HG03103 (cell line): ENCODE data around the gene CX3CR1.

Experiments
- ATAC-seq: cut with Tn5 transposase; IDR thresholded peaks from one replicate; pipeline ENCODE4 v1.9.1; 2021; ENCODE audit warnings: low read depth; ENCODE audit not compliant: unreplicated experiment

The CX3CR1 gene

GRCh38 chr3:39294446-39295183, 14.8 kb upstream of the CX3CR1 start:
- ATAC-seq, result no peak

- ATAC-seq, result no peak
Observed at GRCh38 chr3:39292961-39293360, 13.1 kb upstream of the CX3CR1 start.

DNA sequence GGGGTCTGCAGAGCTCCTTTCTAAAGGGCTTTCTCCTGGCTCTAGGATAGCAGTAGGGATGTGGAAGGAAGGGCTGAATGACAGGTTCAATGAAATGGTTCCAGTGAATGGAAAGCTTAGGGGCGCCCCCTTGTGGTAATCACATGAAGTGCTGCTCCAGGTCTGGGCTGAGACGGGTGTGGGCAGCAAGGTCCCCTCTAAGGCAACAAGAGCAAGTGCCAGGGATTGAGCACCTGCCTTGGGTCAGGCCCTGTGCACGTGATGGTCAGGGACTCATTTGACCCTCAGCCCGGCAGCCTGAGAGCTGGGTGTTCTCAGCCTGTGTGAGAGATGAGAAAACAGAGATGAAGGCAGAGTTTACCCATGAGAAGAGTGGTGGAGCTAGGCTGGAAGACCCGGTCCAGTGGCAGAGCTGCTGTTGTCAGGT, 12.1 kb upstream of the CX3CR1 start:
- no peak for ATAC-seq

DNA sequence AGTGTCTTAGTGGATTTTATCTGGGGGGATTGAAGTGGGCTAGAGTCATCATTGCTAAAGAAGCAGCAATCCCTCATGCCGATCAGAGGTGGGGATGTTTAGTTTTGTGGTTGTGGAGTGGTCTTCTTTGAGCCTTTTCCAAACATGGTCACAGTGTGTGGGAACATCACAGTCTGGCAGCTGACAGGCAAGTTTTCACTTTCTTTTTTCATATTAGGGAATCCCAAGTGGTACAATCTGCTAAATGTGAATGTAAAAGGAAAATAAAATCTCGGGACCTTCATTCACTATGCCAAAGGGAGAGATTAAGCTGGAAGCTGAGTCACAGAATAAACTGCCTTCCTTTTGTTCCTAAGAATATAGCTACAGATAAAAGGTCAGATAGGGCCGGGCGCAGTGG, 10.4 kb upstream of the CX3CR1 start:
- no peak for ATAC-seq

DNA sequence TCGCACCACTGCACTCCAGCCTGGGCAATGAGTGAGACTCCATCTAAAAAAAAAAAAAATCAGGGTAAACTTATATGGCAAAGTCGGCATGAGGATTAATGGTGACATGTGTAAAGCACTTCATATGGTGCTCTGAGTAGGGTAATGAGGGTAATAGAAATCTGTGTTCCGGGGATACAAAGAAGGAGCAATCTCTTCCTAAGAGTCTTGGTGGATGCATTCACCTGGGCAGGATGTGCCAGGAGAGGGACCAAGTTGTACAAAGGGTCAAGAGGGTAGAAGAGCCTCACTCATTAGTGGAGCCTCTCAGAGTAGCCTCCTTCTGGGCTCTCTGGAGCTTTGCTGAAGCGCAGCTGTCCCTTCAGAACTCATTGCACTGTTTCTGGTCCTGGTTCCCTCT, 9.3 kb upstream of the CX3CR1 start:
- no peak for ATAC-seq

GRCh38 chr3:39288300-39288808, 8.5 kb upstream of the CX3CR1 start:
- peak; percentile 98 for ATAC-seq

- no peak for ATAC-seq
Observed at GRCh38 chr3:39287216-39288164, 7.7 kb upstream of the CX3CR1 start.

DNA sequence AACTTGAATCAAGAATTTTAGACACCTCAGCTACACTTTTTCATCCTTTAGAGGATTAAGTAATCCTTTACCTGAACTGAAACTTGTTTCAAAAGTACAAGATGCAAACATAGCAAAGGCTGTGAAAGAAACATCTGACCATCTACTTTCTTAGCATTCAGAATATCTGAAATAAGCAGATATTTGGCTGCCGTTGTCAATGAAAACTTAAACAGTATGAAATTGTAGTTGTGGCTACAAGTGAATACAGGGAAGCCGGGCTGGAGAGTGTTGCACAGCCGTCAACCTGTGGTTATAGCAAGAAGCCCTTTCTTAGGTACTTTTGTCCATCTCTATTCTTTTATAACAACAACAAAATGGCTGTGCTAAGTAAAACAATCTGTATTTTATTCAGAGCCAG, 6.9 kb upstream of the CX3CR1 start:
- ATAC-seq, result no peak

GRCh38 chr3:39285332-39285731, 5.5 kb upstream of the CX3CR1 start:
- ATAC-seq, result no peak

GRCh38 chr3:39284457-39284881, 4.6 kb upstream of the CX3CR1 start:
- no peak for ATAC-seq

DNA sequence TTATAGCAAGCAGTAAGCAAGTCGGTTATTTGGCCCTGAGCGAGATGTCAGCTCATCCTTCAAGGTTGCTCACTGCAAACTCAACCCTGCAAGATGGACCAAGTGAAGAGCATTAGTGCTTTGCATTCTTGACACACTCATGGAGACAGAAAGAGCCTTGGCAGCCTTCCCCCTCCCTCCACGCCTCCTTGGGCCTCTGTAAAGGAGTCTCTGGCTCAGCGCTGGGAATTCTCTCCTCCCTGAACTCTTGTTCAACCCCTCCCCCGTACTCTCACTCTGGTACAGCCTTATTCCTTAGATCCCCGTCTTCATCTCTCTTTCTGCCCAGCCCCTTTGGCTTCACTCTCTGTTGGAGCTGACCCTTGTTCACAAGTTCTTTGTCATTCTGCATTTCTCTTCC, 2.2 kb upstream of the CX3CR1 start:
- ATAC-seq, result no peak

DNA sequence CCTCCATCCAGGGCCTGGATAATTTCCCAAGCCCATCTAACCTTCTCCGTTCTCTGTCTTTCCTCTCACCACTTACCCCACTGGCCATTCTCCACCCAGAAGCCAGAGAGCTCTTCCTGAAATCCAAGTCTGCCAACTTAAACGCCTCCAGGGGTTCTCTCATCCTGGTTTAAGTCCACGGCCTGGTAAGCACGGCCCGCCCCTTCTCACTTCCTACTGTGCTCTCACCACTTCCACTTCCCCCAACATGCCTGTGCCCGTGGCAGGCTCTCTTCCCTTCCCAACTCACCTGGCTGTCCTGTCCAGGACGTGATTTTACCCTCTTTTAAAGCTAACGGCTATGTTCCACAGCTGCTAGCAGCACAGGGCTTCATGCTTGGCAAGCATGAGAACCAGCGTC, 1.7 kb upstream of the CX3CR1 start:
- no peak for ATAC-seq

- no peak for ATAC-seq
Observed at GRCh38 chr3:39280571-39280970, 735 bp upstream of the CX3CR1 start.

GRCh38 chr3:39278616-39278935, 1.3 kb downstream of the CX3CR1 start:
- ATAC-seq, result no peak

GRCh38 chr3:39277893-39278615, 1.8 kb downstream of the CX3CR1 start:
- no peak for ATAC-seq

DNA sequence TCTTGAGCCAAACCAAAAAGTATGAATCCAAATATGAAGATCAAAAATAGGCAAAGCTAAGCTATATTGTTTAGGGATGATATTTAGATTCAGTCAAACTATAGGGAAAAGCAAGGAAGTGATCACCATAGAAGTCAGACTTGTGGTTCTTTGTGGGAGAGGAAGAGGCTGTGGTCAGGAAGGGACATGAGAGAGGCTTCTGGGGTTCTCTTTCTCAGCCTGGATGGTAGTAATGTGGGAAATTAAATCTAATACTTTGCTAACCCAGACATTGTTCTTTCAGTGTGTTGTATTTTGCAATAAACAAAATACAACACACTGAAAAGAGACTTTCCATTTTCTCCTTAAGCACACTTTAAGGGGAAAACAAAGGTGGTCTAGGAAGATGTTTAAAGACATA, 3.1 kb downstream of the CX3CR1 start:
- no peak for ATAC-seq

GRCh38 chr3:39275963-39276593, 3.8 kb downstream of the CX3CR1 start:
- no peak for ATAC-seq

DNA sequence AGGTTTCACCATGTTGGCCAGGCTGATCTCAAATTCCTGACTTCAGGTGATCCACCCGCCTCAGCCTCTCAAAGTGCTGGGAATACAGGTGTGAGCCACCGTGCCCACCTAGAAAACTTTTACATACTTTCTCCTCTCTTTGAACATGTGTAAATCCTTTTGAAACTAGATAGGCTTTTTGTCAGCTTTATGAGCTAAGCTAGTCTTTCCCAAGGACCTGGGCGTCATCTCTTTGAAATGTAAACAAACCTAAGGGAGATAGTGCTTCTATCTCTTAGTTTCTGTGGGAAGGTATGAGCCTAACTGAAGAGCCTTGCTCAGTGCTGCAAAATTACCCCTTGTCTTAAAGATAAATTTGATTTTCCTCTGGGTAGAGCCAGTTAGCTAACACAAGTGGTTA, 4.8 kb downstream of the CX3CR1 start:
- ATAC-seq, result no peak

DNA sequence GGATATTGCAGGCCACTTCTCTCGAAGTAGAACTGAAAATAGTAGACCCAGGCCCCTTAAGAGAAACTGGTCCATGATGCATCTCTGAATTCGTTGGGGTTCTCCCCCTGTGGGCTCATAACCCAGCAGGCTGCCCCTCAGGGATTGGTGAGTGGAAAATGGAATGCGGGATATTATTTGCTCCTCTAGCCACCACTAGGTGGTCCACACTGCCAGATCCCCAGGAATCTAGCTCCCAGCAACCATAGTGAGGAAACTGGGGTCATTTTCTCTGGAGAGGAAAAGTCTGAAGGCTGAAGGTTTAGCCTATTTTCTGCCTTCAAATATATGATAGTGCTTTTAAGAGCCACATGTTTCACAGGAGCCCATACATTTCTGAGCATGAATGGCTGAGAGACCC, 6.7 kb downstream of the CX3CR1 start:
- ATAC-seq, result no peak

DNA sequence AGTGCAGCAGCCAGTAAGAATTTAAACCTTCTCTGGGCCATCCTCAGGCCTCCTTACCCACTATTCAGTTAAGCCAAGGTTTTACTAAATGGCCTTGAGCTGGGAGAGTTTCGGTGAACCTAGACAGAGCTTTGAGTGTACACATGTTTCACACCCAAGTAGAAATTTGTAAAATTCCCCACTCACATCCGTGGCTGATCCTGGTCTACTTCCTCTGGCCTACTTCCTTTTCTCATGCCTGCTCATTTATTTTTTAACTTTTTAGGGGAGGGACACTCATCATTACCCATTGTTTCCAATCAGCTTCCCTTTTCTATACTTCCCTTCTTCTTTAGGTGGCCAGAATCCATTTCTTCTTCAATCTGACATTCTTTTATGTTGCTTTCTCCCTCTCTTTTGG, 7.6 kb downstream of the CX3CR1 start:
- ATAC-seq, result no peak
